Measurements from ENCODE around the gene SMIM36. TPM values are rescaled to one million over a fixed set of nuclear protein-coding genes. Genes with fewer than 3 reads are reported as not detected.
"Not testable (repeated sequence)": the region's sequence is repeated elsewhere in the genome, so short reads cannot be mapped to it uniquely, and the experiment has no call there.

Gene SMIM36
- total RNA-seq, 4 donors from 2014 or later: not detected

DNA sequence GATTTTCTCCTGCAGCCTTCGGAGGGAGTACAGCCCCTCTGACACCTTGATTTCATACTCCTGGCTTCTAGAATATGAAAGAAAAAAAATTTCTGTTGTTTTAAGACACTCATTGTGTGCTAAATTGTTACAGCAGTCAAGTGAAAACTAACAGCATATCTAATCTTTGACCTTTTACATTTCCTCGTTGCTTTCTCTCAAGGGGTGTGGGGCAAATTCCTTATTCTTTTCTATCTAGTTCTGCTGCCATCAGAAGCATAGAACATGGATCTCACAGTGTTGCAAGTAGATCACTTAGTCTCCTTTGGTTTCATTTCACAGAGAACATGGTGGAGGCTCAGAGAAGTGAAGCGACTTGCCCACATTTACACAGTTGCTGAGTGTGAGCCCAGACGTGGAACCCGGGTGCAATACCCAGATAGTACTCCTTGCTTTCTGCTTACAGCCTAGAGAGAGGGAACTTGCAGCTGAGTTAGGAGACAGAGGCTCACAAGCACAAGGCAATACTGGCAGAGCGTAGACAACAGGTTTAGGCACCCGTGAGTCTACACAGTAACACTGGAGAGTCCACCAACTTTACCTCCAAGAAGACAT, 60.9 kb downstream of the SMIM36 start:
- WGBS, 2 donors: 84 to 88% methylated on average over 7 of the region's 7 CpGs
- Histone ChIP-seq H3K27me3 (no peaks in the 10 kb centered on the region), H3K4me1 (peaks cover 0 to 22% (median 2%) of the 10 kb centered on the region in 4 donors), H3K4me3 (no peak overlapping the region), H3K36me3 (no peaks in the 10 kb centered on the region), H3K27ac (no peak overlapping the region), H3K9me3 (no peaks in the 10 kb centered on the region)
- DNase-seq (ENCODE audit: low spot score in 2 of 2): no peak
- TF ChIP-seq EP300 (IDR thresholded peaks at IDR 0.05) (no peak), POLR2A (IDR thresholded peaks at IDR 0.05) (no peak)
- TF ChIP-seq, protein P1, sequence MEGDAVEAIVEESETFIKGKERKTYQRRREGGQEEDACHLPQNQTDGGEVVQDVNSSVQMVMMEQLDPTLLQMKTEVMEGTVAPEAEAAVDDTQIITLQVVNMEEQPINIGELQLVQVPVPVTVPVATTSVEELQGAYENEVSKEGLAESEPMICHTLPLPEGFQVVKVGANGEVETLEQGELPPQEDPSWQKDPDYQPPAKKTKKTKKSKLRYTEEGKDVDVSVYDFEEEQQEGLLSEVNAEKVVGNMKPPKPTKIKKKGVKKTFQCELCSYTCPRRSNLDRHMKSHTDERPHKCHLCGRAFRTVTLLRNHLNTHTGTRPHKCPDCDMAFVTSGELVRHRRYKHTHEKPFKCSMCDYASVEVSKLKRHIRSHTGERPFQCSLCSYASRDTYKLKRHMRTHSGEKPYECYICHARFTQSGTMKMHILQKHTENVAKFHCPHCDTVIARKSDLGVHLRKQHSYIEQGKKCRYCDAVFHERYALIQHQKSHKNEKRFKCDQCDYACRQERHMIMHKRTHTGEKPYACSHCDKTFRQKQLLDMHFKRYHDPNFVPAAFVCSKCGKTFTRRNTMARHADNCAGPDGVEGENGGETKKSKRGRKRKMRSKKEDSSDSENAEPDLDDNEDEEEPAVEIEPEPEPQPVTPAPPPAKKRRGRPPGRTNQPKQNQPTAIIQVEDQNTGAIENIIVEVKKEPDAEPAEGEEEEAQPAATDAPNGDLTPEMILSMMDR (IDR thresholded peaks at IDR 0.05): no peak

DNA sequence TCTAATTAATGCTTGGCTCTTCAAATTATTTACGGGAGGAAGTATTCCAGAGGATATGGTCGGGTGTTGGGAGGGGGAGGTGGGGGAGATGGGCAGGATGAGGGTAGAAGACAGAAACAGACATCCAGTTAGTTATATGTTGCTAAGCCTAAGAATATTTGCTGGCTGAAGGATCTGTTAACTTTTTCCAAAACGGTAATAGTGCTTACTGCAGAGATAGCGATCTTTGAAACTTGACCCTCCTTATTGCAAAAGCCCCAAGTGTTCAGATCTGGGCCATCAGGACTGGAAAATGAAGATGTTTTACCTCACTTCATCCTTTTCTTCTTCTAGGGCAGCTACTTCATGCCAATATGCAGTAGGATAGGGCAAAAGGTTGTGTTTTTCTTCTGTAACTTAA, 62.6 kb downstream of the SMIM36 start:
- TF ChIP-seq POLR2A (IDR thresholded peaks at IDR 0.05) (no peak), EP300 (IDR thresholded peaks at IDR 0.05) (no peak)
- TF ChIP-seq, protein P1 (IDR thresholded peaks at IDR 0.05): no peak
- Histone ChIP-seq H3K36me3 (no peaks in the 10 kb centered on the region), H3K4me3 (no peak overlapping the region), H3K27ac (no peak overlapping the region), H3K27me3 (no peaks in the 10 kb centered on the region), H3K4me1 (peaks cover 0 to 15% (median 2%) of the 10 kb centered on the region in 4 donors), H3K9me3 (no peaks in the 10 kb centered on the region)
- no peak for DNase-seq (ENCODE audit: low spot score in 2 of 2)
- 54 to 58% methylated on average over 4 of the region's 4 CpGs for WGBS, 2 donors

DNA sequence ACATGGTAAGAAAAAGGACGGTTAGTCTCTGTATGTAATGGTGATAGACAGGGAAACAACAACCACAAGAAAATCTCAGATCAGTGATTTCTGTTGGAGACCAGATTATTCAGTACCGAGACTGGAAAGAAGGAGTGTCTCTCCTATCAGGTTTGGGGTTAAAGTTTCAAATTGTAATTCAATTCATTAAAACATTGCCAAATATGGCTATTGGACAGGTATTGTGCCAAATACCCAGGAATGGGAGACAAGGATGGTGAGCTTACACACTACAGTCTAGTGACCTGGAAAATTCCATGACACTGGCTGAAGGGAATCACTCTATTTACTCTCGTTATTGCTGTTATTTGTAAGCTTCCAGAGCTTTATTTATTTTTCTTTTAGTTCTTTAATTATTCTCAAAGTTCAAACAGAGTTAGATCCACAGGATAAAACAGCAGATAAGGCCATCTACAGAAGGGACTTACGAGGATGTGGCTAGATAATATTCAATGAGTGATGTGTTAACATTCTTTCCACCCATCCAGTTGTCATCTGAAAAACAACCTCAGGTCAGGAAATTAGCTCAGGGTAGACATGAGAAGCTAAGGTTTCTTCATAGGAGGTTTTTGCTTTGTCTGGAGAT, 64.6 kb downstream of the SMIM36 start:
- WGBS, 2 donors: 86 to 87% methylated on average over 4 of the region's 4 CpGs
- Histone ChIP-seq H3K36me3 (no peaks in the 10 kb centered on the region), H3K27me3 (no peaks in the 10 kb centered on the region), H3K9me3 (no peaks in the 10 kb centered on the region), H3K27ac (peak overlapping the region in 2 of 4 donors; percentile 34 to 57), H3K4me3 (no peak overlapping the region), H3K4me1 (peaks cover 0 to 7% (median 2%) of the 10 kb centered on the region in 4 donors)
- DNase-seq (ENCODE audit: low spot score in 2 of 2): no peak
- no peak for TF ChIP-seq EP300 (IDR thresholded peaks at IDR 0.05)
- TF ChIP-seq POLR2A (IDR thresholded peaks at IDR 0.05): no peak
- TF ChIP-seq, protein P1 (IDR thresholded peaks at IDR 0.05): no peak

DNA sequence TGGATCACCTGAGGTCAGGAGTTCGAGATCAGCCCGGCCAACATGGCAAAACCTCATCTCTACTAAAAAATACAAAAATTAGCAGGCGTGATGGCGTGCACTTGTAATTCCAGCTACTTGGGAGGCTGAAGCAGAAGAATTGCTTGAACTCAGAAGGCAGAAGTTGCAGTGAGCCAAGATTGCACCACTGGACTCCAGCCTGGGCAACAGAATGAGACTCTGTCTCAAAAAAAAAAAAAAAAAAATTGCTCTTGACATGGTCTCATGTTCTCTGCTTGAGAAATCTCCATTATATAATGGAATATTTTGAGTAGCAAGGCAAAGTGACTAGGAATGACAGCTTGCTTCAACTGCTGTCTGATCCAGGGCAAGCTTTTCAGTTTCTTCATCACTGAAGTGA, 65.2 kb downstream of the SMIM36 start:
- not testable (repeated sequence) for DNase-seq (ENCODE audit: low spot score in 2 of 2); H3K9me3 ChIP-seq; H3K36me3 ChIP-seq; H3K27me3 ChIP-seq; H3K4me1 ChIP-seq; H3K4me3 ChIP-seq
- peak overlapping the region in 2 of 4 donors; percentile 34 to 57 for H3K27ac ChIP-seq
- TF ChIP-seq EP300 (IDR thresholded peaks at IDR 0.05): peak in 1 of 2 donors; percentile 63
- whole genome bisulfite sequencing, 2 donors: 95% methylated on average over 4 of the region's 4 CpGs

DNA sequence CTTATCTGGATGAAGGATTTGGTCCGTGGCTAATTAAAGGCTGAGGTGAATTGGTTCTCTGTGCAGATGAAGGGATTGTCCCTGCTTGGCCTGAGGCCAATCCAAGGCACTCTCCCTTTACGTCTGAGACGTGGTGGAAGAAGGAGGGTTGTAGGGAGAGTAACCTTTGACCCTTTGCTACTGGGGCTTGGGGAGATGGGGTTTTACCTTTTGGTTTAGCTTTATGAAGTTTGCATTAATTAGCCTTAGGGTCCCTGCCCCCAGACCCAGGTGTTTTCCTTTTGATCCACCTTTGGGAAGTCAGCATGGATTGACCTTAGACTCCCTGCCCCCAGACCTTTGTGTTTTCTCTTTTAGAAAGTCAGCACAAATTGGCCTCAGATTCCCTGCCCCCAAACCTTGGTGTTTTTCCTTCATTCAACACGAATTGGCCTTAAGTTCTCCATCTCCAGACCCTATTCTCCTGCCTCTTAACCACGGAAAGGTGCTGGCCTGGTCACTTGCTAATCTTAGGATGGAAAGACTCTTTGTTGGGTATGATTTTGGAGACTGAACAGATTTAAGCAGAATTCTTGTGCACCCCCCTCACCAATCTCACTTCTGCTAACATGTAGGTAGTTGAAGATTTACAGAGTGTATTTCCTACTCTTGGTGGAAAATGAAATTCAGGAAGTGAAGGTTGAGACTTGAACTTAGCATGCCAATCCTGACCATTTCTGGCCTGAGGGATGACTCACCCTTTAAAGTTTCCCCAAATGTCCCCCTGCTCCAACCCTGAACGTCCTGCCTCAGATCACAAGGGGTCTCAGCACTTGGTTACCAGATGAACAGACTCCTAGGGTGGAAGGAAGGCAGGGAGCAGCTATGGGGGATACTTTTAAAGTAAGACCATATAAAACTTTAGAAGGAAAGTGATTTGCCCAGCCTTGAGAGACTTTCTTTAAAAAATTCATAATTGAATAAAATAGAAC, 66.5 kb downstream of the SMIM36 start:
- WGBS, 2 donors: 49 to 55% methylated on average over 6 of the region's 6 CpGs
- peak overlapping the region in 2 of 4 donors; percentile 31 to 41 for H3K27ac ChIP-seq
- H3K4me1 ChIP-seq: peaks cover 0 to 7% (median 2%) of the 10 kb centered on the region in 4 donors
- H3K9me3 ChIP-seq: no peaks in the 10 kb centered on the region
- H3K27me3 ChIP-seq: no peaks in the 10 kb centered on the region
- no peaks in the 10 kb centered on the region for H3K36me3 ChIP-seq
- TF ChIP-seq EP300 (IDR thresholded peaks at IDR 0.05): no peak
- TF ChIP-seq, protein P1 (IDR thresholded peaks at IDR 0.05): no peak
- DNase-seq (ENCODE audit: low spot score in 2 of 2): no peak
- H3K4me3 ChIP-seq: no peak overlapping the region
